HCT116 (cell line): ENCODE data around the gene ZNF580.

Experiments used
- FOSL1 ChIP-seq: IDR thresholded peaks from 2 replicates; pipeline ENCODE4 v1.6.1; 2012; ENCODE audit warnings: low read depth
- POLR2A ChIP-seq: IDR thresholded peaks from 2 replicates; pipeline ENCODE4 v1.7.0; 2011; ENCODE audit warnings: borderline replicate concordance; ENCODE audit not compliant: insufficient read depth, insufficient read length; ENCODE audit errors: extremely low read depth
- RAD21 ChIP-seq: IDR thresholded peaks from 2 replicates; pipeline ENCODE4 v1.6.1; 2012; ENCODE audit warnings: low read depth, mild to moderate bottlenecking
- SIN3A ChIP-seq: IDR thresholded peaks from 2 replicates; pipeline ENCODE4 v1.6.1; 2012; ENCODE audit warnings: low read depth
- TF ChIP-seq, protein P1 (sequence below), 3 experiments: fragments of 200-600 bp in 1 of 3; sonication (generic) in 1 of 3; IDR thresholded peaks in 2 of 3; conservative IDR thresholded peaks in 1 of 3; 2 replicates each; pipeline ENCODE4 v1.5.1; 2012 to 2017; ENCODE audit warnings: low read depth in 2 of 3, low read length in 2 of 3, antibody characterized with exemption in 1 of 3, borderline replicate concordance in 1 of 3, control low read depth in 1 of 3, mild to moderate bottlenecking in 1 of 3, mixed read lengths in 1 of 3, mixed run types in 1 of 3, moderate library complexity in 1 of 3; ENCODE audit not compliant: insufficient read depth in 1 of 3

DNA sequence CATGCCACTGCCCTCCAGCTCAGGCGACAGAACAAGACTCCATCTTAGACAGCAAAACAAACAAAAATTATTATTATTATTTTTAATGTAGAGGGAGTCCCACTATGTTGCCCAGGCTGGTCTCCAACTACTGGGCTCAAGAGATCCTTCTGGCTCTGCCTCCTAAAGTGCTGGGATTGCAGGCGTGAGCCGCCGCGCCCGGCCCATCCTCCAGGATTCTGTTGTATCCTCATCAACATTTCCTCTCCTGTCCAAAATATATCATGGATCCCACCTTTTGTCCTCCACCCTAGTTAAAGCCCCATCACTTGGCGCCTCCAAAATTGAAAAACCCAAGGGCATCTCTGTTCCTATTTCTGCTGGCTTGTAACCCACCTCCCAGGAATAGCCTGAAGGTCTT, 17.7 kb upstream of the ZNF580 start:
- no peak for TF ChIP-seq RAD21
- TF ChIP-seq, protein P1, sequence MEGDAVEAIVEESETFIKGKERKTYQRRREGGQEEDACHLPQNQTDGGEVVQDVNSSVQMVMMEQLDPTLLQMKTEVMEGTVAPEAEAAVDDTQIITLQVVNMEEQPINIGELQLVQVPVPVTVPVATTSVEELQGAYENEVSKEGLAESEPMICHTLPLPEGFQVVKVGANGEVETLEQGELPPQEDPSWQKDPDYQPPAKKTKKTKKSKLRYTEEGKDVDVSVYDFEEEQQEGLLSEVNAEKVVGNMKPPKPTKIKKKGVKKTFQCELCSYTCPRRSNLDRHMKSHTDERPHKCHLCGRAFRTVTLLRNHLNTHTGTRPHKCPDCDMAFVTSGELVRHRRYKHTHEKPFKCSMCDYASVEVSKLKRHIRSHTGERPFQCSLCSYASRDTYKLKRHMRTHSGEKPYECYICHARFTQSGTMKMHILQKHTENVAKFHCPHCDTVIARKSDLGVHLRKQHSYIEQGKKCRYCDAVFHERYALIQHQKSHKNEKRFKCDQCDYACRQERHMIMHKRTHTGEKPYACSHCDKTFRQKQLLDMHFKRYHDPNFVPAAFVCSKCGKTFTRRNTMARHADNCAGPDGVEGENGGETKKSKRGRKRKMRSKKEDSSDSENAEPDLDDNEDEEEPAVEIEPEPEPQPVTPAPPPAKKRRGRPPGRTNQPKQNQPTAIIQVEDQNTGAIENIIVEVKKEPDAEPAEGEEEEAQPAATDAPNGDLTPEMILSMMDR (IDR thresholded peaks at IDR 0.05 in 2 of 3, conservative IDR thresholded peaks at IDR 0.05 in 1 of 3; ENCODE audit: borderline replicate concordance in 1 of 3, insufficient read depth in 1 of 3, low read depth in 2 of 3, low read length in 2 of 3), result no peak
- TF ChIP-seq FOSL1, result no peak
- no peak for TF ChIP-seq SIN3A
- no peak for TF ChIP-seq POLR2A
